B cell (primary cell): ENCODE data around the gene DTD1.

Experiments used
- EZH2 ChIP-seq: IDR thresholded peaks from 2 replicates; pipeline ENCODE4 v1.6.1; 2012; ENCODE audit warnings: borderline replicate concordance, low read depth, mild to moderate bottlenecking, moderate library complexity, low read length; ENCODE audit not compliant: insufficient read depth, poor library complexity, severe bottlenecking
- TF ChIP-seq, protein P1 (sequence below): fragments of 200-600 bp; IDR thresholded peaks from one replicate; pipeline ENCODE4 v1.8.0; 2022; ENCODE audit warnings: antibody characterized with exemption, mild to moderate bottlenecking

DNA sequence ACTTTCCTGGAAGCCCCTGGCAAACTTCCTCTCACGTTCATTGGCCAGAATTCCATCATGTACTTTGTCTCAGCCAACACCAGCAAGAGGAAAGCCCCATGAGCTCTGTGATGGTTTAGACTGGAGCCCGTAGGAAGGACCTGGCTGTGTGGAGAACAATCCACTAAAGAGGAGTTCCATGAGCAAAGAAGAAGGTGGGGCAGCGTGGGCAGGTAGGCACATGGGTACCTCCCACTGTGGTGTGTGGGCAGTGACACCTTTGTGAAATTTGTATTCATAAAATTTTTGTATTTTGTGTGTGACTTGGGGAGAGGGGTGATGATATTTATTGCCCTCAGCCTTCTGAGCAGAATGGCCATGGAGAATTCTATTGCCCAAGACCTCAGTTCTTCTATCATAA, 136.2 kb downstream of the DTD1 start:
- TF ChIP-seq, protein P1, sequence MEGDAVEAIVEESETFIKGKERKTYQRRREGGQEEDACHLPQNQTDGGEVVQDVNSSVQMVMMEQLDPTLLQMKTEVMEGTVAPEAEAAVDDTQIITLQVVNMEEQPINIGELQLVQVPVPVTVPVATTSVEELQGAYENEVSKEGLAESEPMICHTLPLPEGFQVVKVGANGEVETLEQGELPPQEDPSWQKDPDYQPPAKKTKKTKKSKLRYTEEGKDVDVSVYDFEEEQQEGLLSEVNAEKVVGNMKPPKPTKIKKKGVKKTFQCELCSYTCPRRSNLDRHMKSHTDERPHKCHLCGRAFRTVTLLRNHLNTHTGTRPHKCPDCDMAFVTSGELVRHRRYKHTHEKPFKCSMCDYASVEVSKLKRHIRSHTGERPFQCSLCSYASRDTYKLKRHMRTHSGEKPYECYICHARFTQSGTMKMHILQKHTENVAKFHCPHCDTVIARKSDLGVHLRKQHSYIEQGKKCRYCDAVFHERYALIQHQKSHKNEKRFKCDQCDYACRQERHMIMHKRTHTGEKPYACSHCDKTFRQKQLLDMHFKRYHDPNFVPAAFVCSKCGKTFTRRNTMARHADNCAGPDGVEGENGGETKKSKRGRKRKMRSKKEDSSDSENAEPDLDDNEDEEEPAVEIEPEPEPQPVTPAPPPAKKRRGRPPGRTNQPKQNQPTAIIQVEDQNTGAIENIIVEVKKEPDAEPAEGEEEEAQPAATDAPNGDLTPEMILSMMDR, result no peak
- no peak for TF ChIP-seq EZH2
